ENCODE data around the gene ANKRD13B.

Gene ANKRD13B

GRCh38 chr17:29568331-29569244, 24.3 kb upstream of the ANKRD13B start, which contains the start of gene TP53I13:
TSS of gene TP53I13 (plus strand) at chr17:29568701. CDS start at chr17:29568759, 58 bp downstream.
- peak; percentile 66 to 68 for DNase-seq (ENCODE audit: low read depth in 2 of 2)

- DNase-seq (ENCODE audit: low read depth in 2 of 2) = no peak
Measured at GRCh38 chr17:29569245-29569950, 23.5 kb upstream of the ANKRD13B start.

GRCh38 chr17:29570521-29570920, 22.4 kb upstream of the ANKRD13B start:
- DNase-seq (ENCODE audit: low read depth in 2 of 2) = no peak

GRCh38 chr17:29571486-29571882, 21.4 kb upstream of the ANKRD13B start:
- no peak for DNase-seq (ENCODE audit: low read depth in 2 of 2)

GRCh38 chr17:29571883-29572681, 20.9 kb upstream of the ANKRD13B start:
- DNase-seq (ENCODE audit: low read depth in 2 of 2) = no peak

GRCh38 chr17:29572691-29573557, 20.0 kb upstream of the ANKRD13B start:
- no peak for DNase-seq (ENCODE audit: low read depth in 2 of 2)

- no peak for DNase-seq (ENCODE audit: low read depth in 2 of 2)
Measured at GRCh38 chr17:29573558-29573869, 19.4 kb upstream of the ANKRD13B start.

- no peak for DNase-seq (ENCODE audit: low read depth in 2 of 2)
Measured at GRCh38 chr17:29573871-29574731, 18.8 kb upstream of the ANKRD13B start.

- no peak for DNase-seq (ENCODE audit: low read depth in 2 of 2)
Measured at GRCh38 chr17:29574732-29575510, 18.0 kb upstream of the ANKRD13B start.

GRCh38 chr17:29575511-29576213, 17.3 kb upstream of the ANKRD13B start:
- DNase-seq (ENCODE audit: low read depth in 2 of 2) = no peak

GRCh38 chr17:29576214-29577000, 16.5 kb upstream of the ANKRD13B start:
- DNase-seq (ENCODE audit: low read depth in 2 of 2) = no peak

GRCh38 chr17:29577001-29577370, 15.9 kb upstream of the ANKRD13B start:
- DNase-seq (ENCODE audit: low read depth in 2 of 2) = no peak

GRCh38 chr17:29577385-29578211, 15.3 kb upstream of the ANKRD13B start:
- no peak for DNase-seq (ENCODE audit: low read depth in 2 of 2)

GRCh38 chr17:29578626-29579485, 14.1 kb upstream of the ANKRD13B start:
- DNase-seq (ENCODE audit: low read depth in 2 of 2) = no peak

GRCh38 chr17:29579866-29580771, 12.8 kb upstream of the ANKRD13B start:
- peak in 1 of 2 experiments; percentile 51 for DNase-seq (ENCODE audit: low read depth in 2 of 2)

Measured in fibroblast of skin of left quadriceps (primary cell).